ENCODE measurements around the gene RTN4IP1.

The RTN4IP1 gene

GRCh38 chr6:106629103-106629858, at the start of gene RTN4IP1, which contains the start of gene QRSL1:
Gene RTN4IP1 (minus strand): TSS chr6:106629498. CDS start chr6:106629021, 477 bp downstream.
Gene QRSL1 (plus strand): TSS chr6:106629578. CDS start chr6:106629682, 104 bp downstream.
- H3K9me3 Mint-ChIP-seq = no peaks in the 10 kb centered on the region
- peak within 1 kb of the TSS; percentile 81 for H3K4me3 Mint-ChIP-seq
- no peaks in the 10 kb centered on the region for H3K27me3 Mint-ChIP-seq
- H3K4me1 Mint-ChIP-seq (ENCODE audit: low read depth) = peaks cover 14% of the 10 kb centered on the region
- peaks cover 22% of the 10 kb centered on the region for H3K36me3 Mint-ChIP-seq (ENCODE audit: low read depth)
- peak within 1 kb of the TSS; percentile 91 for H3K27ac Mint-ChIP-seq
- intact Hi-C loops (cut with micrococcal nuclease) = loop anchor here (1.0 kb wide), 1 partner anchor 8 kb away; no protein-coding TSS in a partner anchor

DNA sequence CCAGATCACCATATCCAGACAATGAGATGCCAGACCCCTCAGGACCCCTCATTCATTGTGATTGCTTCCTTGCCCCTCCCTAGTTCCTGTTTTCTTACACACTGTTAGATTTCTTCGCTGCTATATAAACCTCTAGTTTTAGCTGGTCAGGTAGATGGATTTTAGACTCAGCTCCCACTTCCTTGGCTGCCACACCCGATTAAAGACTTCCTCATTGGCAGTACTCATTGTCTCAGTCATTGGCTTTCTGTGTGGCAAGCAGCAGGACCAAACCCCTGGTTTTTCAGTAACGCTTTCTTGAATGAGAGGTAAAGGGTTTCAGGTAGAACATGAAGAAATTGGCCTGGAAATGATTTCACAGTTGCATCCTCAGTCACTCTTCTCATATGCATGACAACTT, 48.0 kb upstream of the RTN4IP1 start:
- Mint-ChIP-seq H3K9me3 (no peaks in the 10 kb centered on the region), H3K36me3 (ENCODE audit: low read depth) (no peaks in the 10 kb centered on the region), H3K27ac (peak overlapping the region; percentile 7), H3K4me1 (ENCODE audit: low read depth) (peaks cover 7% of the 10 kb centered on the region), H3K27me3 (no peaks in the 10 kb centered on the region), H3K4me3 (no peak overlapping the region)
- intact Hi-C loops (cut with micrococcal nuclease) = no loop called here

DNA sequence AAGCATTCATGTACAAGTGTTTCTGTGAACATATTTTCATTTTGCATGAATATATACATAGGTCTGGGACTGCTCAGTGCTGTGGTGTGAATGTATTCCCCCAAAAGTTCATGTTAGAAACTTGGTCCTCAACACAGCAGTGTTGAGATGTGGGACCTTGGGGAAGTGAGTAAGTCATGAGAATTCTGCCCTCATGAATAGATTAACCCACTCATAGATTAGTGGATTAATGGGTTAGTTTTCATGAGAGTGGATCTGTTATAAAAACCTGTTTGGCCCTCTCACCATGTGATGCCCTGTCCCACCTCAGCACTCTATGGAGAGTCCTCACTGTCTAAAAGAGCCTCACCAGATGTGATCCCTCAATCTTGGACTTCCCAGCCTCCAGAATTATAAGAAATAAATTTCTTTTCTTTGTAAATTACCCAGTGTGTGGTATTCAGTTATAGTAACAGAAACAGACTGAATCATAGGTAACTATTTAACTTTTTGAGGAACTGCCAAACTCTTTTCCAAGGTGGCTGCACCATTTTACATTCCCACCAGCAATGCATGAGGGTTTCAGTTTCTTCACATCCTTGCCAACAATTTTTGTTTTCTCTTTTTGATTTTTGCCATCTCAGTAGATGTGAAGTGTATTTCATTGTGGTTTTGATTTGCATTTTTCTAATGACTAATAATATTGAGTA, 45.4 kb upstream of the RTN4IP1 start:
- no peaks in the 10 kb centered on the region for H3K27me3 Mint-ChIP-seq
- H3K27ac Mint-ChIP-seq = no peak overlapping the region
- peaks cover 7% of the 10 kb centered on the region for H3K4me1 Mint-ChIP-seq (ENCODE audit: low read depth)
- no peak overlapping the region for H3K4me3 Mint-ChIP-seq
- H3K9me3 Mint-ChIP-seq = no peaks in the 10 kb centered on the region
- no peaks in the 10 kb centered on the region for H3K36me3 Mint-ChIP-seq (ENCODE audit: low read depth)
- intact Hi-C loops (cut with micrococcal nuclease) = no loop called here

DNA sequence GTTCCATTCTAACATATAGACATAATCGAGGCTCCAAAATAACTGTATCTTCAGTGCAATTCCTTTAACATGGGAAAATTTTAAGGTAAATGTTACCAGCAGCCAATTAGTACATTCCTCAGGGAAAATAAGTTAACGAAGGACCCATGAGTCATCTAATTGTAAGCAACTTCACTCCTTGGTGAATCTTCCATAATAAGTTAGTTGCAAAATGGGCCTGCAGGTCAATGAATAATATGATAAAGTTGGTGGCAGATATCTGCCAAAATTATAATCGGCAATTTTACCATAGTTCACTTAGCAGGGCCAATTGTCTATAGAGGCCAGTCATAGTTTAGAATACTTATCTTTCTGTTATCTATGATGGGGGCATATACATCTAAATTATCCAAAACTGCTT, 42.4 kb upstream of the RTN4IP1 start:
- no peaks in the 10 kb centered on the region for H3K27me3 Mint-ChIP-seq
- H3K4me1 Mint-ChIP-seq (ENCODE audit: low read depth) = peaks cover 11% of the 10 kb centered on the region
- H3K27ac Mint-ChIP-seq = no peak overlapping the region
- H3K36me3 Mint-ChIP-seq (ENCODE audit: low read depth) = peaks cover 6% of the 10 kb centered on the region
- intact Hi-C loops (cut with micrococcal nuclease) = no loop called here
- no peaks in the 10 kb centered on the region for H3K9me3 Mint-ChIP-seq
- no peak overlapping the region for H3K4me3 Mint-ChIP-seq

DNA sequence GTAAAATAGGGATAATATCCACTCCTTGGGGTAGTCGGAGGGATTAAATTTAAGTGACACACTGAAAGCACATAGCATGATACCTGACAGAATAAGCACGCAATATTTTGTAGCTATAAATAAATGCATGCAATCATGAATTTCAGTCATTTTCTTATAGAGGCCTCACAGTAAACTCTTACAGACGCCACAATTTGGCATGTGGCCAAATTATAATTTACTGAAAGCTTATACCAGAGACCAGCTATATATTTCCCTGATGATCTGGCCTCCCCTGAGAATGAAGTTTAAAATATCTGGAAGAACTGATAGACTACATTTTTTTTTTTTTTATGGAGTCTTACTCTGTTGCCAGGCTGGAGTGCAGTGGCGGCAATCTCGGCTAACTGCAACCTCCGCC, 40.9 kb upstream of the RTN4IP1 start:
- Mint-ChIP-seq H3K4me1 (ENCODE audit: low read depth) (peaks cover 14% of the 10 kb centered on the region), H3K4me3 (no peak overlapping the region), H3K27me3 (no peaks in the 10 kb centered on the region), H3K36me3 (ENCODE audit: low read depth) (peaks cover 12% of the 10 kb centered on the region), H3K27ac (no peak overlapping the region), H3K9me3 (no peaks in the 10 kb centered on the region)
- intact Hi-C loops (cut with micrococcal nuclease) = no loop called here

GRCh38 chr6:106667022-106667402, 37.7 kb upstream of the RTN4IP1 start:
- H3K4me3 Mint-ChIP-seq = no peak overlapping the region
- peaks cover 44% of the 10 kb centered on the region for H3K36me3 Mint-ChIP-seq (ENCODE audit: low read depth)
- H3K27ac Mint-ChIP-seq = no peak overlapping the region
- H3K27me3 Mint-ChIP-seq = no peaks in the 10 kb centered on the region
- intact Hi-C loops (cut with micrococcal nuclease) = no loop called here
- H3K4me1 Mint-ChIP-seq (ENCODE audit: low read depth) = peaks cover 14% of the 10 kb centered on the region
- no peaks in the 10 kb centered on the region for H3K9me3 Mint-ChIP-seq

DNA sequence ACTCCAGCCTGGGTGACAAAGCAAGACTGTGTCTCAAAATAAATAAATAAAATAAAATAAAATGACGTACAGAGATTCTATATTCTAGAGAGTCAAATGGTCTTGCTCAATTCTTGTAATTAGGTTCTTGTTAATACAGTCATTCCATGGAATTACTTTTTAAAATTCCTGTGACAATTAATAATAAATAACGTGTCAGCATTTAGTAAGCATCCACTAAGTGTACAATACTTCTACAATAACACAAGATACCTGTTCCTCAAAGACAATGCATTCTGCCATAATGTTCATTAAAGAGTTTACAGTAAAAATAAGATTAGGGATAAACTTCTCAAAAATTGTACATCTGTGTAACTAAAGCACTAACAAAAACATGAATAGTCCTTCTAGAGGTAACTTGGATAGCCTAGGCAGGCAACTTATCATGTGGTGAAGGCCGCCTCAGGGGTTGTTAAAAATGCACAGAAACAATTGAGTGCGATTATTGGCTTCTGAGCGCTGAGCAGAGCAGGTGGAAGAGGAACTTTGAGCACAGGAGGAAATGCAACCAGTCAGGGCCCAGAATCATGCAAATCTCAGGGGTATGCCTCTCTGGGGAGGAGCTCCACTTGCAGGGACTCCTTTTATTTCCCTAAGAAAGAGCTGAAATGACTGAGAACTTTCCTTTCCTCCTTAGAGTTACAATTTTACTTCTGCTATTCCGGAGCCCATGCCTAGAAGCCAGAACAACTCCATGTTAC, 37.2 kb upstream of the RTN4IP1 start:
- no peak overlapping the region for H3K4me3 Mint-ChIP-seq
- peaks cover 49% of the 10 kb centered on the region for H3K36me3 Mint-ChIP-seq (ENCODE audit: low read depth)
- no peaks in the 10 kb centered on the region for H3K9me3 Mint-ChIP-seq
- H3K27me3 Mint-ChIP-seq = no peaks in the 10 kb centered on the region
- H3K27ac Mint-ChIP-seq = no peak overlapping the region
- intact Hi-C loops (cut with micrococcal nuclease) = no loop called here
- peaks cover 14% of the 10 kb centered on the region for H3K4me1 Mint-ChIP-seq (ENCODE audit: low read depth)

GRCh38 chr6:106662458-106662857, 33.2 kb upstream of the RTN4IP1 start:
- peaks cover 12% of the 10 kb centered on the region for H3K4me1 Mint-ChIP-seq (ENCODE audit: low read depth)
- no peak overlapping the region for H3K27ac Mint-ChIP-seq
- peaks cover 83% of the 10 kb centered on the region for H3K36me3 Mint-ChIP-seq (ENCODE audit: low read depth)

GRCh38 chr6:106659859-106660258, 30.6 kb upstream of the RTN4IP1 start:
- Mint-ChIP-seq H3K4me3 (no peak overlapping the region), H3K27ac (no peak overlapping the region), H3K27me3 (no peaks in the 10 kb centered on the region), H3K9me3 (peaks cover 36% of the 10 kb centered on the region), H3K36me3 (ENCODE audit: low read depth) (peaks cover 99% of the 10 kb centered on the region), H3K4me1 (ENCODE audit: low read depth) (no peaks in the 10 kb centered on the region)
- intact Hi-C loops (cut with micrococcal nuclease) = no loop called here

More at GRCh38 chr6:106662458-106662857, 33.2 kb upstream of the RTN4IP1 start:
- H3K4me3 Mint-ChIP-seq = no peak overlapping the region
- H3K27me3 Mint-ChIP-seq = no peaks in the 10 kb centered on the region
- intact Hi-C loops (cut with micrococcal nuclease) = no loop called here
- H3K9me3 Mint-ChIP-seq = peaks cover 31% of the 10 kb centered on the region

DNA sequence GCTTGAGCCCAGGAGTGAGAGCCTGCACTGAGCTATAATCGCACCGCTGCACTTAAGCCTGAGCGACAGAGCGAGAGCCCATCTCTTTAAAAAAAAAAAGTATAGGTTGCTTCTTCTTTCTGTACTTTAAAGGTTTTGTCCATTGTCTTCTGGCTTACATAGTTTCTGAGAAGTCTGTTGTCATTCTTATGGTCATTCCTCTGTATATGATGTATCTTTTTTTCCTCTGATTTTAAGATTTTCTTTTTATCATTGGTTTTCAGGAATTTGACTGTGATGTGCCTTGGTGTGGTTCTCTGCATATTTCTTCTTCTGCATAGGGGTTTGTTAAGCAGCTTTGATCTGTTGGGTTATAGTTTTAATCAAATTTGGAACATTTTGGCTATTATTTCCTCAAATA, 29.2 kb upstream of the RTN4IP1 start:
- Mint-ChIP-seq H3K4me3 (no peak overlapping the region), H3K27ac (no peak overlapping the region), H3K36me3 (ENCODE audit: low read depth) (peaks cover 99% of the 10 kb centered on the region), H3K4me1 (ENCODE audit: low read depth) (no peaks in the 10 kb centered on the region), H3K9me3 (peaks cover 36% of the 10 kb centered on the region), H3K27me3 (no peaks in the 10 kb centered on the region)
- intact Hi-C loops (cut with micrococcal nuclease) = no loop called here

GRCh38 chr6:106648651-106649308, 19.5 kb upstream of the RTN4IP1 start:
- Mint-ChIP-seq H3K27me3 (no peaks in the 10 kb centered on the region), H3K4me1 (ENCODE audit: low read depth) (no peaks in the 10 kb centered on the region), H3K36me3 (ENCODE audit: low read depth) (peaks cover 63% of the 10 kb centered on the region), H3K4me3 (no peak overlapping the region), H3K9me3 (no peaks in the 10 kb centered on the region), H3K27ac (no peak overlapping the region)
- intact Hi-C loops (cut with micrococcal nuclease) = no loop called here

- Mint-ChIP-seq H3K9me3 (no peaks in the 10 kb centered on the region), H3K4me3 (no peak overlapping the region), H3K27me3 (no peaks in the 10 kb centered on the region), H3K27ac (no peak overlapping the region), H3K4me1 (ENCODE audit: low read depth) (peaks cover 20% of the 10 kb centered on the region), H3K36me3 (ENCODE audit: low read depth) (peaks cover 60% of the 10 kb centered on the region)
- intact Hi-C loops (cut with micrococcal nuclease) = no loop called here
Observed at GRCh38 chr6:106643061-106643460, 13.8 kb upstream of the RTN4IP1 start.

GRCh38 chr6:106642476-106642875, 13.2 kb upstream of the RTN4IP1 start:
- no peak overlapping the region for H3K4me3 Mint-ChIP-seq
- intact Hi-C loops (cut with micrococcal nuclease) = no loop called here
- no peaks in the 10 kb centered on the region for H3K27me3 Mint-ChIP-seq
- H3K36me3 Mint-ChIP-seq (ENCODE audit: low read depth) = peaks cover 60% of the 10 kb centered on the region
- no peak overlapping the region for H3K27ac Mint-ChIP-seq
- H3K9me3 Mint-ChIP-seq = no peaks in the 10 kb centered on the region
- peaks cover 26% of the 10 kb centered on the region for H3K4me1 Mint-ChIP-seq (ENCODE audit: low read depth)

Measured in dendritic cell treated with granulocyte-macrophage colony-stimulating factor and Interleukin-4, amounts not matched to agents 40 ng/mL and 50 ng/mL, for 4 days (primary cell).